Right atrium auricular region (tissue), 2 donors: ENCODE measurements around the gene ARF1. TPM values are rescaled to one million over a fixed set of nuclear protein-coding genes. Genes with fewer than 3 reads are reported as not detected.
"Not testable (repeated sequence)": the region's sequence is repeated elsewhere in the genome, so short reads cannot be mapped to it uniquely, and the experiment has no call there.

ENCODE experiments used
- DNase-seq: peaks from one replicate; pipeline ENCODE4 v3.0.0-alpha.2; 2019; ENCODE audit warnings: low spot score
- H3K27ac ChIP-seq, 2 donors: fragments of 200-600 bp; sonication (generic); 1 replicate in 1 of 2; 2 replicates in 1 of 2; pipeline ENCODE4 v1.5.1; 2016 to 2019
- H3K27me3 ChIP-seq, 2 donors: fragments of 200-600 bp; sonication (generic); one replicate each; pipeline versions ENCODE4 v1.5.1 to v1.6.0; 2017 to 2019
- H3K36me3 ChIP-seq: fragments of 200-600 bp; sonication (generic); one replicate; pipeline ENCODE4 v1.5.1; 2016
- H3K4me1 ChIP-seq, 2 donors: fragments of 200-600 bp; sonication (generic); one replicate each; pipeline versions ENCODE4 v1.5.1 to v1.6.0; 2017 to 2019
- H3K4me3 ChIP-seq, 2 donors: fragments of 200-600 bp; sonication (generic); 1 replicate in 1 of 2; 2 replicates in 1 of 2; pipeline ENCODE4 v1.5.1; 2017 to 2019; ENCODE audit warnings: mild to moderate bottlenecking in 1 of 2, moderate library complexity in 1 of 2
- H3K9me3 ChIP-seq, 2 donors: fragments of 200-600 bp; sonication (generic); one replicate each; pipeline ENCODE4 v1.5.1; 2019
- total RNA-seq, 2 donors: library from RNA; depleted of rRNA; stranded (reverse); fragments of >200 nt; gene quantifications; one replicate each; pipeline ENCODE4 v1.1.0, GENCODE V29; 2016
- TF ChIP-seq, protein P1 (sequence below), 2 donors: fragments of 200-600 bp; sonication (generic); IDR thresholded peaks; one replicate each; pipeline ENCODE4 v1.5.1; 2019; ENCODE audit warnings: antibody characterized with exemption in 2 of 2

The ARF1 gene
- total RNA-seq, 2 donors from 2014 or later = 375 to 422 TPM

DNA sequence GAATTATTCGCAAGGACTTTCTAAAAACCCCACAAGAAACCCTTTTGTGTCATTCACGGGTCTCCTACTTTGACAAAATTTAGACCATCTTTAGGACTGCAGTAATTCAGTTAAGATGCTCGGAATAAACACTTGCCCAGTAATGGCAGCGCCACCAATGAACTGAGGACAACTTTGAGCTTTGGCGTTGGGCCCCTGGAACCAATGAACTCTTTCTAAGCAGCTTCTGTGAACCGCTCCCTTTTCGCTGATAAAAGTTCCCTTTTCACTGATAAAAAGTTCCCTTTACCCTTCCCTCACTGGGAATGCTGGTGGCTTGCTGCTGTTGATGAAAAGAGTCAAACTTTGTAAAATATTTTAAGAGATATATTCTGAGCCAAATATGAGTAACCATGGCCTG lies 28.0 kb downstream of the ARF1 start:
- Histone ChIP-seq H3K4me3 (no peak overlapping the region), H3K27me3 (no peaks in the 10 kb centered on the region)
- DNase-seq = no peak

DNA sequence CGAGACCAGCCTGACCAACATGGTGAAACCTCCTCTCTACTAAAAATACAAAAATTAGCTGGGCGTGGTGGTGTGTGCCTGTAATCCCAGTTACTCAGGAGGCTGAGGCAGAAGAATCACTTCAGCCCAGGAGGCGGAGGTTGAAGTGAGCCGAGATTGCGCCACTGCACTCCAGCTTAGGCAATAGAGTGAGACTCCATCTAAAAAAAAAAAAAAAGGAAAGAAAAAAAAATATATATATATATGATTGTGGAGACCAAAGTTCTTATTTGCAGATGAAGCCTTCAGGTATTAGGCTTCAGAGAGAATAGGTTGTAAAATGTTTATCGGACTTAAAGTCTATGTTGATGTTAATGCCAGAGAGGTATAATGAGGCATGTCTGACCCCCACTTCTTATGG lies 28.8 kb downstream of the ARF1 start:
- not testable (repeated sequence) for H3K4me3 ChIP-seq, H3K27ac ChIP-seq, H3K36me3 ChIP-seq, H3K27me3 ChIP-seq, H3K9me3 ChIP-seq, DNase-seq
- H3K4me1 ChIP-seq = peaks cover 0 to 20% of the 10 kb centered on the region in 2 donors

More for the DNA sequence above, 28.0 kb downstream of the ARF1 start:
- H3K36me3 ChIP-seq = peaks cover 14% of the 10 kb centered on the region
- H3K27ac ChIP-seq = peak overlapping the region; percentile 91 to 96
- peaks cover 0 to 20% of the 10 kb centered on the region in 2 donors for H3K4me1 ChIP-seq
- no peaks in the 10 kb centered on the region for H3K9me3 ChIP-seq
- TF ChIP-seq, protein P1, sequence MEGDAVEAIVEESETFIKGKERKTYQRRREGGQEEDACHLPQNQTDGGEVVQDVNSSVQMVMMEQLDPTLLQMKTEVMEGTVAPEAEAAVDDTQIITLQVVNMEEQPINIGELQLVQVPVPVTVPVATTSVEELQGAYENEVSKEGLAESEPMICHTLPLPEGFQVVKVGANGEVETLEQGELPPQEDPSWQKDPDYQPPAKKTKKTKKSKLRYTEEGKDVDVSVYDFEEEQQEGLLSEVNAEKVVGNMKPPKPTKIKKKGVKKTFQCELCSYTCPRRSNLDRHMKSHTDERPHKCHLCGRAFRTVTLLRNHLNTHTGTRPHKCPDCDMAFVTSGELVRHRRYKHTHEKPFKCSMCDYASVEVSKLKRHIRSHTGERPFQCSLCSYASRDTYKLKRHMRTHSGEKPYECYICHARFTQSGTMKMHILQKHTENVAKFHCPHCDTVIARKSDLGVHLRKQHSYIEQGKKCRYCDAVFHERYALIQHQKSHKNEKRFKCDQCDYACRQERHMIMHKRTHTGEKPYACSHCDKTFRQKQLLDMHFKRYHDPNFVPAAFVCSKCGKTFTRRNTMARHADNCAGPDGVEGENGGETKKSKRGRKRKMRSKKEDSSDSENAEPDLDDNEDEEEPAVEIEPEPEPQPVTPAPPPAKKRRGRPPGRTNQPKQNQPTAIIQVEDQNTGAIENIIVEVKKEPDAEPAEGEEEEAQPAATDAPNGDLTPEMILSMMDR (IDR thresholded peaks at IDR 0.05) = no peak

DNA sequence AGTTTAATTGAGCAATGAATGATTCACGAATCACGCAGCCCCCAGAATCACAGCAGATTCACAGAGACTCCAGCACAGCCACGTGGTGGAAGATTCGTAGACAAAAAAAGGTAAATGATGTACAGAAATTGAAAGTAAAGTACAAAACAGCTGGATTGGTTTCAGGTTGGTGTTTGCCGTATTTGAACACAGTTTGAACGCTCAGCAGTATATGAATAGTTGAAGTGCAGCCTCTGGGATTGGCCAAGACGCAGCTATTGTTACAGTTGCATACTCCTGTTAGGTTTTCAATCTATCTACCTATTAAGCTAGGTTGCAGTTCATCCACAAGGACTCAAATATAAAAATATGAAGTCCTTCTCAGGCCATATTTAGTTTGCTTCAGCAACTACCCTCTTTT lies 29.7 kb downstream of the ARF1 start:
- DNase-seq = no peak
- no peaks in the 10 kb centered on the region for H3K27me3 ChIP-seq
- no peak overlapping the region for H3K27ac ChIP-seq
- H3K36me3 ChIP-seq = peaks cover 4% of the 10 kb centered on the region
- TF ChIP-seq, protein P1 (IDR thresholded peaks at IDR 0.05) = no peak
- no peaks in the 10 kb centered on the region for H3K9me3 ChIP-seq
- no peak overlapping the region for H3K4me3 ChIP-seq
- H3K4me1 ChIP-seq = peaks cover 0 to 20% of the 10 kb centered on the region in 2 donors

DNA sequence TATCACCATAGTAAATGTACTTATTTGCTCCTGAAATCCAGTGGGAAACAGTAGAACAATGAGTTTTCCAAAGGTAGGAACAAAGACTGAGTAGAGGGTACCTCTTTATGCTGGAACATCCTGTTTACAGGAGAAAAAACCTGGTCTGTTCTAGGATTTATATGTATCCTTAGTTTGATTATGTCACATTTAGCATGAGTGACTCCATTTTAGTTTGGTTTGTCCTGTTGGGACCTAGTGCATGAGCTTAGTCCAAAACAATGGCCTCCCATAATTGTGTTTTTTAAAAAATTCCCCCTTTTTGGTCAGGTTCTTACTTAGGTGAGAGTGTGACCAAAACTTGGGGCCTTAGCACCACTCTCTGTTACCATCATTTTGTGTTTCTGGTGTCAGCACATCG lies 30.1 kb downstream of the ARF1 start:
- peaks cover 1% of the 10 kb centered on the region for H3K36me3 ChIP-seq
- no peak for DNase-seq
- H3K4me1 ChIP-seq = peaks cover 0 to 20% of the 10 kb centered on the region in 2 donors
- no peaks in the 10 kb centered on the region for H3K27me3 ChIP-seq
- H3K4me3 ChIP-seq = no peak overlapping the region
- TF ChIP-seq, protein P1 (IDR thresholded peaks at IDR 0.05) = no peak
- H3K27ac ChIP-seq = no peak overlapping the region
- H3K9me3 ChIP-seq = no peaks in the 10 kb centered on the region

DNA sequence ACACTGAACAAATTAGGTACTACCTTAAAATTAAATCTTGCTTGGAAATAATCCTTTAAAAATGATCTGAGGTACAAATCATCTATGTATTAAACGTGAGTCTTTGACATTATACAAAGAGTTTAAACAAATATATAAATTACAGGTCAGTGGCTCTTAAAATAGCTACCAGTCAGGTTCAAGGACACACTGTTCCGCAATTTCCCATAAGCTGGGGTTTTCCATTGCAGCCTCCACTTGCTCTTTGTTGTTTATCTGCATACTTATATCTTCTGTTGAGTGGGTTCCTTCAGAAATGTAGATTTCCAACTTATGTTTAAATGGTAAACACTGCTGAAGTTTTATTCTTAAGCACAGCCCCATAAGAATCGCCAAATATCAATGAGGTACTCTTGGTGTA lies 32.3 kb downstream of the ARF1 start:
- TF ChIP-seq, protein P1 (IDR thresholded peaks at IDR 0.05) = no peak
- H3K27me3 ChIP-seq = no peaks in the 10 kb centered on the region
- no peaks in the 10 kb centered on the region for H3K9me3 ChIP-seq

DNA sequence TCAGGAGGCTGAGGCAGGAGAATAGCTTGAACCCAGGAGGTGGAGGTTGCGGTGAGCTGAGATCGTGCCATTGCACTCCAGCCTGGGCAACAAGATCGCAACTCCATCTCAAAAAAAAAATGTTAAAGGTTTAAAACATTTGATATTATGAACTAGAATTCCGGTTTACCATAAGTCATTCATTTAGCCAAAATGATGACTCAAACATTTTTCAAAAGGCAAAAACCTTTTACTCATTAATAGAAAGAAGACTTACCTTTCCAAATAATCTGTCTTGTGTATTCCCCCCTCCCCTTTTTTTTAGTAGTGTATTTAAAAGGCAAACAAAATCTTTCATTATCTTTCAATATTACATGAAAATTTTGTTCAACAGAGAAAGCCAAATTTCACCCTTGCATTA lies 34.8 kb downstream of the ARF1 start:
- Histone ChIP-seq H3K27me3 (no peaks in the 10 kb centered on the region), H3K9me3 (no peaks in the 10 kb centered on the region), H3K4me1 (no peaks in the 10 kb centered on the region), H3K27ac (no peak overlapping the region), H3K4me3 (no peak overlapping the region), H3K36me3 (no peaks in the 10 kb centered on the region)
- no peak for DNase-seq
- TF ChIP-seq, protein P1 (IDR thresholded peaks at IDR 0.05) = no peak

More for the DNA sequence above, 32.3 kb downstream of the ARF1 start:
- peaks cover 0 to 7% of the 10 kb centered on the region in 2 donors for H3K4me1 ChIP-seq
- H3K27ac ChIP-seq = no peak overlapping the region
- DNase-seq = no peak
- H3K4me3 ChIP-seq = no peak overlapping the region
- no peaks in the 10 kb centered on the region for H3K36me3 ChIP-seq
